OCI-LY1 (cell line): ENCODE measurements around the gene TTC28.

Source experiments
- EZH2 ChIP-seq: fragments of 200-600 bp; sonication (generic), shearing (Covaris generic); IDR thresholded peaks from 2 replicates; pipeline ENCODE4 v1.8.0; 2017; ENCODE audit warnings: borderline replicate concordance, mixed run types, mild to moderate bottlenecking, antibody characterized with exemption, low read length, moderate library complexity, mixed read lengths
- TF ChIP-seq, protein P1 (sequence below): fragments of 200-600 bp; sonication (generic), shearing (Covaris generic); IDR thresholded peaks from 2 replicates; pipeline ENCODE4 v1.5.1; 2017; ENCODE audit warnings: mild to moderate bottlenecking, antibody characterized with exemption, low read length, moderate library complexity, mixed read lengths

DNA sequence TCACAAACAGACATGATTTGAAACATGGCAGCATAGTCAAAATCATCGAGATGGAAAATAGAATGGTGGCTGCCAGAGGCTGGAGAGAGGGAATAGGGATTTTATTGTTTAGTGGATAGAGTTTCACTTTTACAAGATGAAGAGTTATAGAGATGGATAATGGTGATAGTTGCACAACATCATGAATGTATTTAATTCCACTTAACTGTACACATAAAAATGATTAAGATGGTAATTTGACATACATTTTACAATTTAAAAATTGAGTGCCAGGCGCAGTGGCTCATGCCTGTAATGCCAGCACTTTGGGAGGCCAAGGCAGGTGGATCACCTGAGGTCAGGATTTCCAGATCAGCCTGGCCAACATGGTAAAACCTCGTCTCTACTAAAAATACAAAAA, 21.2 kb downstream of the TTC28 start:
- TF ChIP-seq, protein P1, sequence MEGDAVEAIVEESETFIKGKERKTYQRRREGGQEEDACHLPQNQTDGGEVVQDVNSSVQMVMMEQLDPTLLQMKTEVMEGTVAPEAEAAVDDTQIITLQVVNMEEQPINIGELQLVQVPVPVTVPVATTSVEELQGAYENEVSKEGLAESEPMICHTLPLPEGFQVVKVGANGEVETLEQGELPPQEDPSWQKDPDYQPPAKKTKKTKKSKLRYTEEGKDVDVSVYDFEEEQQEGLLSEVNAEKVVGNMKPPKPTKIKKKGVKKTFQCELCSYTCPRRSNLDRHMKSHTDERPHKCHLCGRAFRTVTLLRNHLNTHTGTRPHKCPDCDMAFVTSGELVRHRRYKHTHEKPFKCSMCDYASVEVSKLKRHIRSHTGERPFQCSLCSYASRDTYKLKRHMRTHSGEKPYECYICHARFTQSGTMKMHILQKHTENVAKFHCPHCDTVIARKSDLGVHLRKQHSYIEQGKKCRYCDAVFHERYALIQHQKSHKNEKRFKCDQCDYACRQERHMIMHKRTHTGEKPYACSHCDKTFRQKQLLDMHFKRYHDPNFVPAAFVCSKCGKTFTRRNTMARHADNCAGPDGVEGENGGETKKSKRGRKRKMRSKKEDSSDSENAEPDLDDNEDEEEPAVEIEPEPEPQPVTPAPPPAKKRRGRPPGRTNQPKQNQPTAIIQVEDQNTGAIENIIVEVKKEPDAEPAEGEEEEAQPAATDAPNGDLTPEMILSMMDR, result no peak
- no peak for TF ChIP-seq EZH2
